ENCODE measurements around the gene ZNF652. TPM values are rescaled to one million over a fixed set of nuclear protein-coding genes. Genes with fewer than 3 reads are reported as not detected.

ZNF652 gene
- polyA plus RNA-seq, 1 donor from 2014 or later, result 26.7 TPM

GRCh38 chr17:49401971-49402611 is 40.0 kb upstream of the ZNF652 start:
- Histone ChIP-seq H3K4me2 (ENCODE audit: low read length) (no peak overlapping the region), H3K36me3 (ENCODE audit: insufficient read depth, low read length) (peaks cover 6% of the 10 kb centered on the region), H3K9ac (ENCODE audit: low read length) (no peak overlapping the region), H4K20me1 (ENCODE audit: insufficient read depth) (no peaks in the 10 kb centered on the region), H3K79me2 (replicated peaks; ENCODE audit: insufficient read depth, low read length) (no peaks in the 10 kb centered on the region), H3K27me3 (ENCODE audit: insufficient read depth, low read depth, low read length) (no peaks in the 10 kb centered on the region), H3K4me3 (ENCODE audit: low read length) (no peak overlapping the region), H3F3A (ENCODE audit: insufficient read depth, low read length, poor library complexity, severe bottlenecking) (no peaks in the 10 kb centered on the region), H3K9me3 (ENCODE audit: low read length) (no peaks in the 10 kb centered on the region), H2AFZ (ENCODE audit: low read depth, low read length) (no peak overlapping the region), H3K27ac (ENCODE audit: low read length) (no peak overlapping the region), H3K9me2 (ENCODE audit: insufficient read depth, low read length) (no peaks in the 10 kb centered on the region)
- no peak for TF ChIP-seq TAF1 (IDR thresholded peaks at IDR 0.05; ENCODE audit: low read depth)
- TF ChIP-seq EZH2 (IDR thresholded peaks at IDR 0.05; ENCODE audit: borderline replicate concordance, insufficient read depth, low read length, poor library complexity, severe bottlenecking), result no peak
- no peak for TF ChIP-seq POLR2AphosphoS5 (IDR thresholded peaks at IDR 0.05)
- TF ChIP-seq SMC3 (conservative IDR thresholded peaks at IDR 0.05; ENCODE audit: poor library complexity), result no peak
- no peak for TF ChIP-seq EP300 (conservative IDR thresholded peaks at IDR 0.05; ENCODE audit: poor library complexity, severe bottlenecking)
- TF ChIP-seq RAD21 (conservative IDR thresholded peaks at IDR 0.05), result no peak
- TF ChIP-seq MXI1 (conservative IDR thresholded peaks at IDR 0.05; ENCODE audit: poor library complexity, severe bottlenecking), result no peak
- TF ChIP-seq REST (IDR thresholded peaks at IDR 0.05; ENCODE audit: borderline replicate concordance), result no peak
- no peak for TF ChIP-seq CTCF (IDR thresholded peaks at IDR 0.05; ENCODE audit: poor library complexity, severe bottlenecking)

GRCh38 chr17:49399995-49400394 is 37.9 kb upstream of the ZNF652 start:
- H2AFZ ChIP-seq (ENCODE audit: low read depth, low read length), result no peak overlapping the region

More at GRCh38 chr17:49399995-49400394, 37.9 kb upstream of the ZNF652 start:
- no peak overlapping the region for H3K4me2 ChIP-seq (ENCODE audit: low read length)
- no peaks in the 10 kb centered on the region for H3K27me3 ChIP-seq (ENCODE audit: insufficient read depth, low read depth, low read length)
- H4K20me1 ChIP-seq (ENCODE audit: insufficient read depth), result no peaks in the 10 kb centered on the region
- H3F3A ChIP-seq (ENCODE audit: insufficient read depth, low read length, poor library complexity, severe bottlenecking), result no peaks in the 10 kb centered on the region
- H3K9ac ChIP-seq (ENCODE audit: low read length), result no peak overlapping the region
- H3K27ac ChIP-seq (ENCODE audit: low read length), result no peak overlapping the region
- H3K9me2 ChIP-seq (ENCODE audit: insufficient read depth, low read length), result no peaks in the 10 kb centered on the region
- H3K79me2 ChIP-seq (replicated peaks; ENCODE audit: insufficient read depth, low read length), result no peaks in the 10 kb centered on the region
- H3K36me3 ChIP-seq (ENCODE audit: insufficient read depth, low read length), result no peaks in the 10 kb centered on the region
- TF ChIP-seq SMC3 (conservative IDR thresholded peaks at IDR 0.05; ENCODE audit: poor library complexity) (no peak), EP300 (conservative IDR thresholded peaks at IDR 0.05; ENCODE audit: poor library complexity, severe bottlenecking) (no peak), TAF1 (IDR thresholded peaks at IDR 0.05; ENCODE audit: low read depth) (no peak), CTCF (IDR thresholded peaks at IDR 0.05; ENCODE audit: poor library complexity, severe bottlenecking) (no peak), REST (IDR thresholded peaks at IDR 0.05; ENCODE audit: borderline replicate concordance) (no peak), RAD21 (conservative IDR thresholded peaks at IDR 0.05) (no peak), EZH2 (IDR thresholded peaks at IDR 0.05; ENCODE audit: borderline replicate concordance, insufficient read depth, low read length, poor library complexity, severe bottlenecking) (no peak), MXI1 (conservative IDR thresholded peaks at IDR 0.05; ENCODE audit: poor library complexity, severe bottlenecking) (no peak), POLR2AphosphoS5 (IDR thresholded peaks at IDR 0.05) (no peak)
- H3K4me3 ChIP-seq (ENCODE audit: low read length), result no peak overlapping the region
- H3K9me3 ChIP-seq (ENCODE audit: low read length), result no peaks in the 10 kb centered on the region

Data from neural cell (in vitro differentiated cells).